ENCODE measurements around the gene RAI14.

DNA sequence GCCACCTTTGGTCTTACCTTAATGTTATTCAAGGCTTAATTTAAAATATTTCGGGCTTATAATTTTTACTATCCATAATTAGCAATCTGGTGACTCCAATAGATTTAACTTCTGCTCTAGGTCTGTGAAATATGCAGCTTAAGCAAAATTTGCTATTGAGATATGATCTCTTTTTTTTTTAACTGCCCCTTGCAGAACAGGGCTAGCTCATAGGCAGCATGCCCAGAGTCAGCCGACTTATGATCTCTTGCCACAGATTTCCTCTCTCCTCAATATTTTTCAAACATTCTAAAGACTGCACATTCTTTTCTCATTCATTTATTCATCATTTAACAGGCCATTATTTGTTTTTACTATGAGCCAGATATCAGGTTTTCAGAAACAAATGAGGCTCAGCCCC, 187.4 kb downstream of the RAI14 start:
- TF ChIP-seq, protein P1, sequence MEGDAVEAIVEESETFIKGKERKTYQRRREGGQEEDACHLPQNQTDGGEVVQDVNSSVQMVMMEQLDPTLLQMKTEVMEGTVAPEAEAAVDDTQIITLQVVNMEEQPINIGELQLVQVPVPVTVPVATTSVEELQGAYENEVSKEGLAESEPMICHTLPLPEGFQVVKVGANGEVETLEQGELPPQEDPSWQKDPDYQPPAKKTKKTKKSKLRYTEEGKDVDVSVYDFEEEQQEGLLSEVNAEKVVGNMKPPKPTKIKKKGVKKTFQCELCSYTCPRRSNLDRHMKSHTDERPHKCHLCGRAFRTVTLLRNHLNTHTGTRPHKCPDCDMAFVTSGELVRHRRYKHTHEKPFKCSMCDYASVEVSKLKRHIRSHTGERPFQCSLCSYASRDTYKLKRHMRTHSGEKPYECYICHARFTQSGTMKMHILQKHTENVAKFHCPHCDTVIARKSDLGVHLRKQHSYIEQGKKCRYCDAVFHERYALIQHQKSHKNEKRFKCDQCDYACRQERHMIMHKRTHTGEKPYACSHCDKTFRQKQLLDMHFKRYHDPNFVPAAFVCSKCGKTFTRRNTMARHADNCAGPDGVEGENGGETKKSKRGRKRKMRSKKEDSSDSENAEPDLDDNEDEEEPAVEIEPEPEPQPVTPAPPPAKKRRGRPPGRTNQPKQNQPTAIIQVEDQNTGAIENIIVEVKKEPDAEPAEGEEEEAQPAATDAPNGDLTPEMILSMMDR (conservative IDR thresholded peaks at IDR 0.05 in 1 of 2, IDR thresholded peaks at IDR 0.05 in 1 of 2; ENCODE audit: low read depth in 1 of 2, low read length in 2 of 2), result no peak
- TF ChIP-seq EZH2 (IDR thresholded peaks at IDR 0.05; ENCODE audit: low read length, missing control alignments), result no peak
